ENCODE data around the gene ELOA2.
"Not testable (repeated sequence)": the region's sequence is repeated elsewhere in the genome, so short reads cannot be mapped to it uniquely, and the experiment has no call there.

DNA sequence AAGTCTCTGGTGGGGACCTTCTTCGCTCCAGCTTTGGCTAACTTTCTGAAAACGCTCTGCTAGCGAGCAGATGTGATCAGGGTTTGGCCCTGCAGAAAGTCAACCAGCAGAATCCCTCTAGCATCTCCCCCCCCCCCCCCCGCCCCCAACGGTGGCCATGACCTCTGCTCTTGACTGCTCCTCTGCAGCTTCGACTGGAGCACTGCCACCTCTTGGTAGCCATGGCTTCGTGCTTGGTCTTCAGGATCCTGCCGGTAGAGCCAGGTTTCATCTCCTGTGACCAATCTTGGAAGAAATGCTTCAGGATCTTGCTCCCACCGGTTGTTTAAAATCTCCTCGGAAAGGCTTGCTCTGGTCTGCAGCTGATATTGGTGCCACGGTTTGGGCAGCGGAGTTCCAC lies 4.5 kb downstream of the ELOA2 start:
- TF ChIP-seq, protein P1, sequence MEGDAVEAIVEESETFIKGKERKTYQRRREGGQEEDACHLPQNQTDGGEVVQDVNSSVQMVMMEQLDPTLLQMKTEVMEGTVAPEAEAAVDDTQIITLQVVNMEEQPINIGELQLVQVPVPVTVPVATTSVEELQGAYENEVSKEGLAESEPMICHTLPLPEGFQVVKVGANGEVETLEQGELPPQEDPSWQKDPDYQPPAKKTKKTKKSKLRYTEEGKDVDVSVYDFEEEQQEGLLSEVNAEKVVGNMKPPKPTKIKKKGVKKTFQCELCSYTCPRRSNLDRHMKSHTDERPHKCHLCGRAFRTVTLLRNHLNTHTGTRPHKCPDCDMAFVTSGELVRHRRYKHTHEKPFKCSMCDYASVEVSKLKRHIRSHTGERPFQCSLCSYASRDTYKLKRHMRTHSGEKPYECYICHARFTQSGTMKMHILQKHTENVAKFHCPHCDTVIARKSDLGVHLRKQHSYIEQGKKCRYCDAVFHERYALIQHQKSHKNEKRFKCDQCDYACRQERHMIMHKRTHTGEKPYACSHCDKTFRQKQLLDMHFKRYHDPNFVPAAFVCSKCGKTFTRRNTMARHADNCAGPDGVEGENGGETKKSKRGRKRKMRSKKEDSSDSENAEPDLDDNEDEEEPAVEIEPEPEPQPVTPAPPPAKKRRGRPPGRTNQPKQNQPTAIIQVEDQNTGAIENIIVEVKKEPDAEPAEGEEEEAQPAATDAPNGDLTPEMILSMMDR (IDR thresholded peaks at IDR 0.05), result not testable (repeated sequence)
- not testable (repeated sequence) for TF ChIP-seq POLR2A, POLR2AphosphoS5 (IDR thresholded peaks at IDR 0.05)

Data from breast epithelium (tissue), 3 donors.